Astrocyte (in vitro differentiated cells and primary cell): ENCODE measurements around the gene CREB5. TPM values are rescaled to one million over a fixed set of nuclear protein-coding genes. Genes with fewer than 3 reads are reported as not detected.

Source experiments
- DNase-seq: peaks from one replicate; pipeline ENCODE4 v3.0.0-alpha.2; 2010; ENCODE audit warnings: low read depth
- FAIRE-seq: peaks from 2 replicates; lab custom pipeline; 2011; peaks lifted over from hg19 to GRCh38; lab: Jason Lieb, UNC
- H2AFZ ChIP-seq: 2 replicates; pipeline ENCODE4 v1.6.0; 2012; ENCODE audit warnings: low read depth, low read length, inconsistent platforms
- H3K27ac ChIP-seq: 2 replicates; pipeline ENCODE4 v1.5.1; 2011; ENCODE audit warnings: low read depth, low read length, inconsistent platforms
- H3K27me3 ChIP-seq: 2 replicates; pipeline ENCODE4 v1.6.0; 2011; ENCODE audit warnings: low read length, inconsistent platforms; ENCODE audit not compliant: insufficient read depth
- H3K36me3 ChIP-seq: 2 replicates; pipeline ENCODE4 v1.5.1; 2011; ENCODE audit warnings: low read length, inconsistent platforms; ENCODE audit not compliant: insufficient read depth
- H3K4me1 ChIP-seq: 2 replicates; pipeline ENCODE4 v1.5.1; 2011; ENCODE audit warnings: low read length, inconsistent platforms; ENCODE audit not compliant: insufficient read depth
- H3K4me2 ChIP-seq: 2 replicates; pipeline ENCODE4 v1.6.0; 2012; ENCODE audit warnings: low read length, inconsistent platforms
- H3K4me3 ChIP-seq: 2 replicates; pipeline ENCODE4 v1.5.1; 2011; ENCODE audit warnings: low read depth, mild to moderate bottlenecking, low read length, inconsistent platforms; ENCODE audit not compliant: insufficient read depth
- H3K79me2 ChIP-seq: 2 replicates; pipeline ENCODE4 v1.6.0; 2012; ENCODE audit warnings: mild to moderate bottlenecking, low read length, inconsistent platforms; ENCODE audit not compliant: insufficient read depth
- H3K9ac ChIP-seq: 2 replicates; pipeline ENCODE4 v1.6.0; 2012; ENCODE audit warnings: mild to moderate bottlenecking, low read length, inconsistent platforms
- H3K9me3 ChIP-seq: 2 replicates; pipeline ENCODE4 v1.5.1; 2012; ENCODE audit warnings: low read depth, mild to moderate bottlenecking, low read length, inconsistent platforms; ENCODE audit not compliant: insufficient read depth
- H4K20me1 ChIP-seq: 2 replicates; pipeline ENCODE4 v1.6.0; 2012; ENCODE audit warnings: low read length, inconsistent platforms; ENCODE audit not compliant: insufficient read depth
- H3K27ac Mint-ChIP-seq: one replicate; pipeline ENCODE4 v1.8.0; 2021; ENCODE audit warnings: mild to moderate bottlenecking, mixed read lengths; ENCODE audit not compliant: unreplicated experiment
- H3K27me3 Mint-ChIP-seq: one replicate; pipeline ENCODE4 v1.8.0; 2021; ENCODE audit warnings: low read depth, mixed read lengths; ENCODE audit not compliant: unreplicated experiment
- H3K36me3 Mint-ChIP-seq: one replicate; pipeline ENCODE4 v1.8.0; 2021; ENCODE audit warnings: low read depth, mixed read lengths; ENCODE audit not compliant: unreplicated experiment
- H3K4me1 Mint-ChIP-seq: one replicate; pipeline ENCODE4 v1.8.0; 2021; ENCODE audit warnings: low read depth, mixed read lengths; ENCODE audit not compliant: unreplicated experiment
- H3K4me3 Mint-ChIP-seq: one replicate; pipeline ENCODE4 v1.8.0; 2021; ENCODE audit warnings: mild to moderate bottlenecking, moderate library complexity, mixed read lengths; ENCODE audit not compliant: unreplicated experiment
- H3K9me3 Mint-ChIP-seq: one replicate; pipeline ENCODE4 v1.8.0; 2021; ENCODE audit warnings: mild to moderate bottlenecking, mixed read lengths; ENCODE audit not compliant: unreplicated experiment
- CTCF ChIP-seq: IDR thresholded peaks from 2 replicates; pipeline ENCODE4 v1.5.1; 2011; ENCODE audit warnings: low read depth, mild to moderate bottlenecking, inconsistent platforms, low read length, moderate library complexity; ENCODE audit not compliant: insufficient read depth
- EZH2 ChIP-seq: IDR thresholded peaks from 2 replicates; pipeline ENCODE4 v1.6.1; 2012; ENCODE audit warnings: mild to moderate bottlenecking, low read length, inconsistent platforms; ENCODE audit not compliant: insufficient read depth
- total RNA-seq: library from RNA; stranded (reverse); gene quantifications from 2 replicates; pipeline ENCODE4 v1.2.1, GENCODE V29; 2021

Gene CREB5
- total RNA-seq, 1 donor from 2014 or later, result 25.4 TPM

- H3K9me3 ChIP-seq, result no peaks in the 10 kb centered on the region
- no peaks in the 10 kb centered on the region for H3K27me3 Mint-ChIP-seq
- H3K4me3 ChIP-seq, result no peak overlapping the region
- FAIRE-seq (no peak), DNase-seq (no peak)
- H3K4me3 Mint-ChIP-seq, result no peak overlapping the region
- no peaks in the 10 kb centered on the region for H3K9me3 Mint-ChIP-seq
- H3K27me3 ChIP-seq, result no peaks in the 10 kb centered on the region
- H4K20me1 ChIP-seq, result peaks cover 3% of the 10 kb centered on the region
- no peak overlapping the region for H3K4me2 ChIP-seq
- H3K9ac ChIP-seq, result no peak overlapping the region
- no peaks in the 10 kb centered on the region for H3K36me3 ChIP-seq
- no peak for TF ChIP-seq CTCF
- no peak for TF ChIP-seq EZH2
- no peak overlapping the region for H2AFZ ChIP-seq
- no peaks in the 10 kb centered on the region for H3K79me2 ChIP-seq
- H3K4me1 Mint-ChIP-seq, result peaks cover 28% of the 10 kb centered on the region
- H3K27ac ChIP-seq, result no peak overlapping the region
- no peak overlapping the region for H3K27ac Mint-ChIP-seq
- peaks cover 22% of the 10 kb centered on the region for H3K4me1 ChIP-seq
- H3K36me3 Mint-ChIP-seq, result peaks cover 3% of the 10 kb centered on the region
These were observed 164.3 kb downstream of the CREB5 start for GRCh38 chr7:28576656-28577055.

GRCh38 chr7:28579571-28579970, 167.3 kb downstream of the CREB5 start:
- no peak overlapping the region for H3K9ac ChIP-seq
- Mint-ChIP-seq H3K27me3 (peaks cover 3% of the 10 kb centered on the region), H3K4me1 (peaks cover 14% of the 10 kb centered on the region), H3K36me3 (peaks cover 9% of the 10 kb centered on the region), H3K27ac (no peak overlapping the region), H3K9me3 (peaks cover 7% of the 10 kb centered on the region), H3K4me3 (no peak overlapping the region)
- no peak for TF ChIP-seq EZH2
- no peak for TF ChIP-seq CTCF
- DNase-seq (peak; percentile 39), FAIRE-seq (no peak)
- no peaks in the 10 kb centered on the region for H3K36me3 ChIP-seq
- no peaks in the 10 kb centered on the region for H3K79me2 ChIP-seq
- H3K4me3 ChIP-seq, result no peak overlapping the region
- H4K20me1 ChIP-seq, result no peaks in the 10 kb centered on the region
- H3K27ac ChIP-seq, result no peak overlapping the region
- no peaks in the 10 kb centered on the region for H3K27me3 ChIP-seq
- no peak overlapping the region for H3K4me2 ChIP-seq
- H3K4me1 ChIP-seq, result peaks cover 8% of the 10 kb centered on the region
- no peak overlapping the region for H2AFZ ChIP-seq
- H3K9me3 ChIP-seq, result no peaks in the 10 kb centered on the region

GRCh38 chr7:28580665-28581064, 168.3 kb downstream of the CREB5 start:
- FAIRE-seq (no peak), DNase-seq (no peak)
- Histone ChIP-seq H4K20me1 (no peaks in the 10 kb centered on the region), H3K9me3 (no peaks in the 10 kb centered on the region), H3K27me3 (peaks cover 3% of the 10 kb centered on the region), H3K79me2 (no peaks in the 10 kb centered on the region), H3K9ac (no peak overlapping the region), H3K4me3 (no peak overlapping the region), H3K4me2 (no peak overlapping the region), H2AFZ (no peak overlapping the region), H3K4me1 (peaks cover 2% of the 10 kb centered on the region), H3K36me3 (no peaks in the 10 kb centered on the region), H3K27ac (no peak overlapping the region)
- Mint-ChIP-seq H3K9me3 (peaks cover 7% of the 10 kb centered on the region), H3K27ac (no peak overlapping the region), H3K4me3 (no peak overlapping the region), H3K4me1 (peaks cover 8% of the 10 kb centered on the region), H3K36me3 (peaks cover 9% of the 10 kb centered on the region), H3K27me3 (peaks cover 5% of the 10 kb centered on the region)
- TF ChIP-seq EZH2 (no peak), CTCF (no peak)
